HepG2 (cell line): Measurements from ENCODE around the gene AIP. TPM values are rescaled to one million over a fixed set of nuclear protein-coding genes. Genes with fewer than 3 reads are reported as not detected.

Experiments
- CBFB ChIP-seq: sonication (generic); formaldehyde crosslinking; IDR thresholded peaks from 2 replicates; pipeline ENCODE4 v1.4.0; 2020; ENCODE audit warnings: missing genetic modification reagents
- EED ChIP-seq: sonication (generic); formaldehyde crosslinking; IDR thresholded peaks from 2 replicates; pipeline ENCODE4 v1.5.0; 2020; ENCODE audit warnings: mild to moderate bottlenecking, missing genetic modification reagents
- ELF1 ChIP-seq: sonication (generic); formaldehyde crosslinking; IDR thresholded peaks from 2 replicates; pipeline ENCODE4 v1.4.0; 2020; ENCODE audit warnings: missing genetic modification reagents
- FUBP1 ChIP-seq: sonication (generic); formaldehyde crosslinking; IDR thresholded peaks from 2 replicates; pipeline ENCODE4 v1.5.1; 2020; ENCODE audit warnings: missing genetic modification reagents, mild to moderate bottlenecking, borderline replicate concordance
- GLI4 ChIP-seq: sonication (generic); formaldehyde crosslinking; IDR thresholded peaks from 2 replicates; pipeline ENCODE4 v1.5.1; 2020; ENCODE audit warnings: missing genetic modification reagents, mild to moderate bottlenecking, moderate library complexity, borderline replicate concordance
- PBX3 ChIP-seq: sonication (generic); formaldehyde crosslinking; IDR thresholded peaks from 2 replicates; pipeline ENCODE4 v1.8.1; 2023; ENCODE audit warnings: missing genetic modification reagents, inconsistent platforms, borderline replicate concordance
- ZNF557 ChIP-seq: sonication (generic); formaldehyde crosslinking; IDR thresholded peaks from 2 replicates; pipeline ENCODE4 v1.4.0; 2020; ENCODE audit warnings: missing genetic modification reagents
- ZNF710 ChIP-seq: sonication (generic); formaldehyde crosslinking; IDR thresholded peaks from 2 replicates; pipeline ENCODE4 v1.5.0; 2020; ENCODE audit warnings: mild to moderate bottlenecking, missing genetic modification reagents, borderline replicate concordance
- polyA plus RNA-seq, 8 experiments: library from polyadenylated mRNA; depleted of rRNA in 3 of 8; stranded (reverse) in 7 of 8; unstranded in 1 of 8; fragments of >200 nt; fragmentation: Illumina TruSeq in 4 of 8; extraction: Trizol in 4 of 8; gene quantifications; 2 replicates each; pipeline versions ENCODE4 v1.2.1 to v1.2.3, GENCODE V29; 2011 to 2016; ENCODE audit warnings: low read depth in 4 of 8, missing spikeins in 1 of 8, mixed read lengths in 1 of 8; ENCODE audit not compliant: insufficient read depth in 1 of 8
- total RNA-seq, 5 experiments: library from RNA; depleted of rRNA; stranded (reverse); fragments of >200 nt; fragmentation: Illumina TruSeq; extraction: Trizol; gene quantifications; 2 replicates each; pipeline ENCODE4 v1.2.3, GENCODE V29; 2016; ENCODE audit warnings: low read depth in 1 of 5

Gene AIP
- total and polyA plus RNA-seq, 2 of the 13 experiments (the other 11 are each of a cell fraction or from before 2014, with no cell fraction given), result 51.8 to 110 TPM

GRCh38 chr11:67469508-67469811 lies 13.4 kb upstream of the AIP start (continued):
- TF ChIP-seq ZNF710 (CRISPR knock-in tag) (peak; percentile 3; the same call in 1 of the 2 replicates), ZNF557 (0 out of 2 replicates have a peak, but pooled peaks have one; percentile 8), FUBP1 (no peak), ELF1 (peak; percentile 8; the same call in 1 of the 2 replicates), PBX3 (no peak), CBFB (CRISPR knock-in tag) (no peak), EED (0 out of 2 replicates have a peak, but pooled peaks have one; percentile 40), GLI4 (CRISPR knock-in tag) (no peak)
